Sigmoid colon (tissue), 7 donors: ENCODE data around the gene ZNHIT3. TPM values are rescaled to one million over a fixed set of nuclear protein-coding genes. Genes with fewer than 3 reads are reported as not detected.
A peak's percentile ranks its signal among the peaks of the same experiment; 100 is the strongest.

Experiments
- DNase-seq: peaks from one replicate; pipeline ENCODE4 v3.0.0-alpha.2; 2019
- H3K27ac ChIP-seq, 4 donors: fragments of 200-600 bp; sonication (generic); one replicate each; pipeline ENCODE4 v1.5.1; 2016 to 2019; ENCODE audit warnings: mild to moderate bottlenecking in 1 of 4
- H3K27me3 ChIP-seq, 3 donors: fragments of 200-600 bp; sonication (generic); one replicate each; pipeline ENCODE4 v1.5.1; 2019; ENCODE audit warnings: mild to moderate bottlenecking in 1 of 3
- H3K36me3 ChIP-seq, 4 donors: fragments of 200-600 bp; sonication (generic); one replicate each; pipeline ENCODE4 v1.5.1; 2016 to 2019
- H3K4me1 ChIP-seq, 4 donors: fragments of 200-600 bp; sonication (generic); one replicate each; pipeline ENCODE4 v1.5.1; 2017 to 2019
- H3K4me3 ChIP-seq, 4 donors: fragments of 200-600 bp; sonication (generic); one replicate each; pipeline ENCODE4 v1.5.1; 2017 to 2019; ENCODE audit warnings: mild to moderate bottlenecking in 2 of 4, moderate library complexity in 1 of 4
- H3K9me3 ChIP-seq, 4 donors: fragments of 200-600 bp in 3 of 4; sonication (generic) in 3 of 4; one replicate each; pipeline versions ENCODE4 v1.5.1 to v1.6.1; 2013 to 2019
- EP300 ChIP-seq, 4 donors: sonication (generic); formaldehyde crosslinking; IDR thresholded peaks; one replicate each; pipeline ENCODE4 v1.6.1; 2017; ENCODE audit warnings: antibody characterized with exemption in 4 of 4
- POLR2A ChIP-seq, 2 donors: fragments of 450-650 bp; IDR thresholded peaks; one replicate each; pipeline ENCODE4 v1.6.1; 2016; ENCODE audit warnings: antibody characterized with exemption in 2 of 2, mild to moderate bottlenecking in 2 of 2, moderate library complexity in 2 of 2
- POLR2AphosphoS5 ChIP-seq, 4 donors: sonication (generic); formaldehyde crosslinking; IDR thresholded peaks; one replicate each; pipeline ENCODE4 v1.6.1; 2017; ENCODE audit warnings: antibody characterized with exemption in 4 of 4
- WGBS, 2 donors: extraction: QIAGEN DNeasy Blood & Tissue Kit; methylation state at CpG; one replicate each; pipeline ENCODE4 v1.1.7; 2013; 5-methylcytosine and 5-hydroxymethylcytosine counted together
- intact Hi-C: fragments of 100-400 bp; cut with DNase I; formaldehyde crosslinking; loops from one replicate; pipeline ENCODE4 v1.15.1; 2023
- polyA plus RNA-seq, 3 donors: library from polyadenylated mRNA; stranded (reverse); fragments of 200-250 nt; gene quantifications; one replicate each; pipeline ENCODE4 v1.2.3, GENCODE V29; 2013
- total RNA-seq, 4 donors: library from RNA; depleted of rRNA; stranded (reverse); fragments of >200 nt; gene quantifications; one replicate each; pipeline ENCODE4 v1.1.0, GENCODE V29; 2016
- TF ChIP-seq, protein P1 (sequence below), 4 experiments: fragments of 450-650 bp in 3 of 4; fragments of 200-600 bp in 1 of 4; IDR thresholded peaks; one replicate each; pipeline ENCODE4 v1.5.1; 2016 to 2019; ENCODE audit warnings: antibody characterized with exemption in 4 of 4, mild to moderate bottlenecking in 3 of 4, moderate library complexity in 2 of 4
- donor health status: healthy with polysubstance abuse.
- donor health status: Bipolar disorder and iron deficiency.
- donor health status: healthy.

The ZNHIT3 gene
- total and polyA plus RNA-seq, 7 donors: 31.0 to 60.7 (median 49.9) TPM

- Histone ChIP-seq H3K9me3 (no peaks in the 10 kb centered on the region), H3K4me1 (peaks cover 0 to 16% (median 5%) of the 10 kb centered on the region in 4 donors), H3K27me3 (no peaks in the 10 kb centered on the region), H3K27ac (peak overlapping the region; percentile 95 to 98 (median 96)), H3K4me3 (peak overlapping the region; percentile 67 to 76 (median 74)), H3K36me3 (peaks cover 0 to 23% (median 2%) of the 10 kb centered on the region in 4 donors)
- intact Hi-C loops: loop anchor here (1.0 kb wide), 1 partner anchor 9 kb away; the partner anchor contains the start of gene GGNBP2
- DNase-seq: no peak
- 4 to 10% methylated on average over 15 of the region's 15 CpGs for WGBS, 2 donors
- TF ChIP-seq EP300 (IDR thresholded peaks at IDR 0.05): no peak
- no peak for TF ChIP-seq POLR2A (IDR thresholded peaks at IDR 0.05)
- TF ChIP-seq, protein P1, sequence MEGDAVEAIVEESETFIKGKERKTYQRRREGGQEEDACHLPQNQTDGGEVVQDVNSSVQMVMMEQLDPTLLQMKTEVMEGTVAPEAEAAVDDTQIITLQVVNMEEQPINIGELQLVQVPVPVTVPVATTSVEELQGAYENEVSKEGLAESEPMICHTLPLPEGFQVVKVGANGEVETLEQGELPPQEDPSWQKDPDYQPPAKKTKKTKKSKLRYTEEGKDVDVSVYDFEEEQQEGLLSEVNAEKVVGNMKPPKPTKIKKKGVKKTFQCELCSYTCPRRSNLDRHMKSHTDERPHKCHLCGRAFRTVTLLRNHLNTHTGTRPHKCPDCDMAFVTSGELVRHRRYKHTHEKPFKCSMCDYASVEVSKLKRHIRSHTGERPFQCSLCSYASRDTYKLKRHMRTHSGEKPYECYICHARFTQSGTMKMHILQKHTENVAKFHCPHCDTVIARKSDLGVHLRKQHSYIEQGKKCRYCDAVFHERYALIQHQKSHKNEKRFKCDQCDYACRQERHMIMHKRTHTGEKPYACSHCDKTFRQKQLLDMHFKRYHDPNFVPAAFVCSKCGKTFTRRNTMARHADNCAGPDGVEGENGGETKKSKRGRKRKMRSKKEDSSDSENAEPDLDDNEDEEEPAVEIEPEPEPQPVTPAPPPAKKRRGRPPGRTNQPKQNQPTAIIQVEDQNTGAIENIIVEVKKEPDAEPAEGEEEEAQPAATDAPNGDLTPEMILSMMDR (IDR thresholded peaks at IDR 0.05): no peak
- no peak for TF ChIP-seq POLR2AphosphoS5 (IDR thresholded peaks at IDR 0.05)
Measured at GRCh38 chr17:36535669-36536081, 49.2 kb downstream of the ZNHIT3 start.

- intact Hi-C loops: loop anchor here (10.0 kb wide), 1 partner anchor 1296 kb away; the partner anchor contains the start of gene SLFN5
- H3K27ac ChIP-seq: no peak overlapping the region
- H3K4me3 ChIP-seq: no peak overlapping the region
- H3K4me1 ChIP-seq: peaks cover 0 to 18% (median 11%) of the 10 kb centered on the region in 4 donors
- DNase-seq: no peak
- WGBS, 2 donors: 96 to 98% methylated on average over 3 of the region's 3 CpGs
- no peaks in the 10 kb centered on the region for H3K27me3 ChIP-seq
- TF ChIP-seq POLR2A (IDR thresholded peaks at IDR 0.05): no peak
- no peak for TF ChIP-seq EP300 (IDR thresholded peaks at IDR 0.05)
- TF ChIP-seq, protein P1 (IDR thresholded peaks at IDR 0.05): no peak
- TF ChIP-seq POLR2AphosphoS5 (IDR thresholded peaks at IDR 0.05): no peak
- peaks cover 0 to 3% (median 0%) of the 10 kb centered on the region in 4 donors for H3K36me3 ChIP-seq
- H3K9me3 ChIP-seq: no peaks in the 10 kb centered on the region
Measured at GRCh38 chr17:36540696-36541095, 54.2 kb downstream of the ZNHIT3 start.

DNA sequence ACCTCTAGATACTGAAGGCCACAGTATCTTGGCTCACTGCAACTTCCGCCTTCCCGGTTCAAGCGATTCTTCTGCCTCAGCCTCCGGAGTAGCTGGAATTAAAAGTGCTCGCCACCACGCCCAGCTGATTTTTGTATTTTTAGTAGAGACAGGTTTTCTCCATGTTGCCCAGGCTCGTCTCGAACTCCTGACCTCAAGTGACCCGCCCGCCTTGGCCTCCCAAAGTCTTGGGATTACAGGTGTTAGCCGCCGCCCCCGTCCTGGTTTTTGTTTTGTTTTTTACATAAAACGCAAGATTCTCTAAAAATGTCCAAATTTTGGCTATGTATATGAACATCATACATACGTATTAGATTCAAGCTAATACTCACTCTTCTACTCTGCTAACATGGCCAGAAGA lies 56.3 kb downstream of the ZNHIT3 start:
- no peak for TF ChIP-seq POLR2AphosphoS5 (IDR thresholded peaks at IDR 0.05)
- TF ChIP-seq EP300 (IDR thresholded peaks at IDR 0.05): no peak
- TF ChIP-seq, protein P1 (IDR thresholded peaks at IDR 0.05): no peak
- no peak for TF ChIP-seq POLR2A (IDR thresholded peaks at IDR 0.05)
- no peak overlapping the region for H3K4me3 ChIP-seq
- DNase-seq: no peak
- peaks cover 0 to under 1% (median 0%) of the 10 kb centered on the region in 4 donors for H3K36me3 ChIP-seq
- no peaks in the 10 kb centered on the region for H3K27me3 ChIP-seq
- peaks cover 0 to 32% (median 31%) of the 10 kb centered on the region in 4 donors for H3K4me1 ChIP-seq
- 95 to 97% methylated on average over 15 of the region's 15 CpGs for WGBS, 2 donors
- H3K27ac ChIP-seq: no peak overlapping the region
- intact Hi-C loops: loop anchor here (10.0 kb wide), 1 partner anchor 1298 kb away; the partner anchor contains the start of gene SLFN5
- H3K9me3 ChIP-seq: no peaks in the 10 kb centered on the region

- Histone ChIP-seq H3K27me3 (no peaks in the 10 kb centered on the region), H3K36me3 (no peaks in the 10 kb centered on the region), H3K27ac (peak overlapping the region; percentile 95 to 100 (median 98)), H3K4me1 (peaks cover 0 to 44% (median 43%) of the 10 kb centered on the region in 4 donors), H3K4me3 (peak overlapping the region; percentile 68 to 96 (median 92)), H3K9me3 (no peaks in the 10 kb centered on the region)
- peak; percentile 70 for DNase-seq
- intact Hi-C loops: loop anchor here (1.0 to 10.0 kb wide), 3 partner anchors 8 to 1299 kb away; partner anchors contain the start of genes MRM1 and SLFN5
- WGBS, 2 donors: 0% methylated on average over 10 of the region's 10 CpGs
- TF ChIP-seq POLR2AphosphoS5 (IDR thresholded peaks at IDR 0.05): peak in 1 of 4 donors; percentile 40
- TF ChIP-seq, protein P1 (IDR thresholded peaks at IDR 0.05): no peak
Measured at GRCh38 chr17:36544044-36544306, 57.5 kb downstream of the ZNHIT3 start.
